ENCODE measurements around the gene ST14.
"Not testable (repeated sequence)": the region's sequence is repeated elsewhere in the genome, so short reads cannot be mapped to it uniquely, and the experiment has no call there.

The ST14 gene

GRCh38 chr11:130165601-130166456 lies 6.2 kb downstream of the ST14 start:
- DNase-seq, result no peak

GRCh38 chr11:130166457-130166784 lies 6.8 kb downstream of the ST14 start:
- no peak for DNase-seq

GRCh38 chr11:130167146-130167545 lies 7.6 kb downstream of the ST14 start:
- no peak for DNase-seq

GRCh38 chr11:130168105-130168504 lies 8.5 kb downstream of the ST14 start:
- no peak for DNase-seq

- no peak for DNase-seq
Measured at GRCh38 chr11:130170345-130170744, 10.8 kb downstream of the ST14 start.

GRCh38 chr11:130171534-130171933 lies 12.0 kb downstream of the ST14 start:
- no peak for DNase-seq

GRCh38 chr11:130172001-130172400 lies 12.4 kb downstream of the ST14 start:
- DNase-seq, result not testable (repeated sequence)

- no peak for DNase-seq
Measured at GRCh38 chr11:130174642-130175041, 15.1 kb downstream of the ST14 start.

- DNase-seq, result no peak
Measured at GRCh38 chr11:130175898-130176297, 16.3 kb downstream of the ST14 start.

GRCh38 chr11:130177782-130178181 lies 18.2 kb downstream of the ST14 start:
- no peak for DNase-seq

- DNase-seq, result no peak
Measured at GRCh38 chr11:130178441-130179339, 19.1 kb downstream of the ST14 start.

- DNase-seq, result no peak
Measured at GRCh38 chr11:130179396-130180306, 20.1 kb downstream of the ST14 start.

GRCh38 chr11:130180491-130180890 lies 20.9 kb downstream of the ST14 start:
- no peak for DNase-seq

- no peak for DNase-seq
Measured at GRCh38 chr11:130180896-130181294, 21.3 kb downstream of the ST14 start.

- DNase-seq, result no peak
Measured at GRCh38 chr11:130181295-130182272, 22.0 kb downstream of the ST14 start.

GRCh38 chr11:130183878-130184610 lies 24.5 kb downstream of the ST14 start:
- DNase-seq, result no peak

GRCh38 chr11:130187096-130187495 lies 27.5 kb downstream of the ST14 start:
- no peak for DNase-seq

GRCh38 chr11:130188047-130188446 lies 28.5 kb downstream of the ST14 start:
- DNase-seq, result no peak

- no peak for DNase-seq
Measured at GRCh38 chr11:130188585-130189347, 29.2 kb downstream of the ST14 start.

All from cerebellar nuclear complex (tissue), 1 donor.